Astrocyte (in vitro differentiated cells and primary cell): Measurements from ENCODE around the gene ARHGAP24.

Source experiments
- CTCF ChIP-seq: IDR thresholded peaks from 2 replicates; pipeline ENCODE4 v1.5.1; 2011; ENCODE audit warnings: low read depth, mild to moderate bottlenecking, inconsistent platforms, low read length, moderate library complexity; ENCODE audit not compliant: insufficient read depth
- EZH2 ChIP-seq: IDR thresholded peaks from 2 replicates; pipeline ENCODE4 v1.6.1; 2012; ENCODE audit warnings: mild to moderate bottlenecking, low read length, inconsistent platforms; ENCODE audit not compliant: insufficient read depth

GRCh38 chr4:86013621-86014020, 538.7 kb downstream of the ARHGAP24 start:
- TF ChIP-seq CTCF = no peak
- no peak for TF ChIP-seq EZH2
